HFF-Myc (cell line): ENCODE data around the gene KRT15.
A peak's percentile ranks its signal among the peaks of the same experiment; 100 is the strongest.

Experiments
- DNase-seq: peaks from one replicate; pipeline ENCODE4 v3.0.0-alpha.2; 2011; ENCODE audit warnings: low read depth; ENCODE audit errors: extremely low read depth
- H3K4me3 ChIP-seq: replicated peaks from 2 replicates; pipeline ENCODE4 v1.5.1; 2011; ENCODE audit warnings: low read depth, mild to moderate bottlenecking, control low read depth, low read length
- TF ChIP-seq, protein P1 (sequence below): IDR thresholded peaks from 2 replicates; pipeline ENCODE4 v1.5.1; 2012; ENCODE audit warnings: mild to moderate bottlenecking, low read depth, low read length, control low read depth; ENCODE audit errors: missing control alignments

KRT15 gene

DNA sequence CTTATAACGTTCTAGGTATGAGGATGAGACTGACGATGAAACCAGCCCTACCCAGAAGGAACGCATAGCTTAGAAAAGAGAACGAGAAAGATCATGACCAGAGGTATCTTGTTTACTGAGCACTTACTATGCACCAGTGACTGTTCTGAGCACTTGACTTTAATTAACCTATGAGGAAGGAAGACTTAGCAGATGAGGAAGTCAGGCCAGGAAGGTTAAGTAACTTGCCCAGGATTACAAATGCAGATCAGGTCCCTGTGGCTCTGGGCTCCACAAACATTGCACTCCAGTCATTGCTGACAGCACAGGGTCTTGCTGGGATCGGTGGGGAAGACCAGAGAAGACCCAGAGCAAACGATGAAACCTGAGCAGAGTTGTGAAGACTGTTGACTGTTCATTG is 20.4 kb downstream of the KRT15 start:
- no peak overlapping the region for H3K4me3 ChIP-seq
- TF ChIP-seq, protein P1, sequence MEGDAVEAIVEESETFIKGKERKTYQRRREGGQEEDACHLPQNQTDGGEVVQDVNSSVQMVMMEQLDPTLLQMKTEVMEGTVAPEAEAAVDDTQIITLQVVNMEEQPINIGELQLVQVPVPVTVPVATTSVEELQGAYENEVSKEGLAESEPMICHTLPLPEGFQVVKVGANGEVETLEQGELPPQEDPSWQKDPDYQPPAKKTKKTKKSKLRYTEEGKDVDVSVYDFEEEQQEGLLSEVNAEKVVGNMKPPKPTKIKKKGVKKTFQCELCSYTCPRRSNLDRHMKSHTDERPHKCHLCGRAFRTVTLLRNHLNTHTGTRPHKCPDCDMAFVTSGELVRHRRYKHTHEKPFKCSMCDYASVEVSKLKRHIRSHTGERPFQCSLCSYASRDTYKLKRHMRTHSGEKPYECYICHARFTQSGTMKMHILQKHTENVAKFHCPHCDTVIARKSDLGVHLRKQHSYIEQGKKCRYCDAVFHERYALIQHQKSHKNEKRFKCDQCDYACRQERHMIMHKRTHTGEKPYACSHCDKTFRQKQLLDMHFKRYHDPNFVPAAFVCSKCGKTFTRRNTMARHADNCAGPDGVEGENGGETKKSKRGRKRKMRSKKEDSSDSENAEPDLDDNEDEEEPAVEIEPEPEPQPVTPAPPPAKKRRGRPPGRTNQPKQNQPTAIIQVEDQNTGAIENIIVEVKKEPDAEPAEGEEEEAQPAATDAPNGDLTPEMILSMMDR: no peak
- no peak for DNase-seq

DNA sequence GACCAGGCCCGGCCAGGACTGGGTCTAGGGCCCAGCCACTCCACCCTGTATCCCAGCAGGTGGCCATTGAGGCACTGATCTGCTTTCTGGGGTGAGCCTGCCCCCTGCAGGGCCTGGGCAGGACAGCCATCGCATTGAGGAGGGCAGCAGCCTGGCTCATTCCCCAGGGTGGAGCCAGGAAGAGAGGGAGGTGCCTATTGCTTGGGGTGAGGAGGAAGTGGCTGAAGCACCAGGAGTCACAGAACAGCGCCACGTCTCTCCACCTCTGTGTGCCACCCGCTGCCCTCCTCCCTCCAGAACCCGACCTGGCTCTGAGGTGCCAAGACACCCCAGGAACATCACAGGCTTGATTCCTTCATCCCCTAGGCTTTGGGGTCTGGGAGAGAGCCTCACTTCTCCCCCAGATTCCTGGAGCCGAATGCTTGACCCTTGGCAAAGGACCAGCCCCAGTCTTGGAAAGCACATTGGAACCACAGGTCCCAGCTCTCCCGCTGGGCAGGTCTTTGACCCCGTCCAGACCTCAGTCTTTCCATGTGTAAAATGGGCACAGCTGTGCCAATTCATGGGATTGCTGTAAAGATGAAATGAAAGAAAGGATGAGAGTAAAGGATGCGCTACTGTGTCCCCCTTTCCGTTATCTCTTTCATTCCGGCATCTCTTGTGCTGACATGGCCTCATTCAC is 21.7 kb downstream of the KRT15 start:
- DNase-seq: peak; percentile 56
- TF ChIP-seq, protein P1: peak; percentile 84
- H3K4me3 ChIP-seq: no peak overlapping the region

DNA sequence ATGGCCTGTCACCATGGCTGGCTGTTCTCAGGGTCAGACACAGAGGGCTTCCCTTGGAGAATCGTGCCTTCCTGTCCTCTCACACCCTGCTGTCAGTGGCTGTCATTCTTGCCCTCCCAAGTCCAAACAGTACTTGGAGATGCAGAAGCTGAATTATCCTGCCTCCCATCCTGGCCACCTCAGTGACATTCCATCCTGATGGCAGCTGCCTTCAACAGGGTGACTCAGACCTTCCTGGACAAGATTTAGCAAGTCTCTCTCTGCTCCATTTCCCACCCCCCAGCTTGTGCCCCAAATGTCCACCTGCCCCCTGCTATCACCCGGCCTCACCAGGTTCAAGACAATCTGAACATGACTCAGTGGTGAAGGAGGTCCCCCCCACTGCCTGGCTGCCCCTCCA is 24.2 kb downstream of the KRT15 start:
- TF ChIP-seq, protein P1: no peak
- no peak overlapping the region for H3K4me3 ChIP-seq
- no peak for DNase-seq

DNA sequence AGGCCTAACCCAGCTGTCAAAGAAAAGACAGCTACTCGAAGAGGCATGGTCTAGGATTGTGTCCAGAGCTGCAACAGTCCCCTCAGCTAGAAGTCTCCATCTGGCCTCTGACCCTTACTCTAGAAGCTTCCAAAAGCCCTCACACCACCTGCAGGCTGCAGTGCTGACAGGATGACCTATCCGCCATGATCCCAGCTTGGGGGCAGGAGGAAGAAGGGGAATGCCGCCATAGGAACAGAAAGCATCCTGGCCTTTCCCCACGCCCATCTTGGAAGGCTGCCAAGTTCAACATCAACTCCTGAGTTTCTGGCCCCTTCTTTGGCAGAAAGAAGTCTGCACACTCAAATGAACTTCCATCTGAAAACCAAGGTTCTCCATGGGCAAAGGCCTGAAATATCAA is 25.9 kb downstream of the KRT15 start:
- no peak for DNase-seq
- TF ChIP-seq, protein P1: no peak
- no peak overlapping the region for H3K4me3 ChIP-seq

DNA sequence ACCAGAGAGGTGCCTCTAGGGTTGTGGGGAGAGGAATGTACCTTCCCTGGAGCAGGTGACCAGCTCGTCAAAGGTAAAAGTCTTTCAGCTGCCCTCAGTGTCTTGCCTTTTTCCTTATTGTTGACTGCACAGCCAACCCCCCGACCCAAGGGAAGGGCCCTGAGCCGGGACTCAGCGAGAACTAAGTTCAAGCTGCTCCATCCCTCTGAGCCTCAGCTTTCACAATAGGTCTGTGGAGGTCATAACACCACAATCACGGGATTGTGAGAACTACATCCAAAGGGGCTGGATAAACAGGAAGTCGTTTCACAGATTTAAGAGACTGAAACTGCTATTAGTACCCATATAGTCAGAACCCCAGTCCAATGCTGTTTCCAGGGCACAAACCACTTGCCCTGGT is 26.3 kb downstream of the KRT15 start:
- no peak for DNase-seq
- TF ChIP-seq, protein P1: no peak
- no peak overlapping the region for H3K4me3 ChIP-seq

DNA sequence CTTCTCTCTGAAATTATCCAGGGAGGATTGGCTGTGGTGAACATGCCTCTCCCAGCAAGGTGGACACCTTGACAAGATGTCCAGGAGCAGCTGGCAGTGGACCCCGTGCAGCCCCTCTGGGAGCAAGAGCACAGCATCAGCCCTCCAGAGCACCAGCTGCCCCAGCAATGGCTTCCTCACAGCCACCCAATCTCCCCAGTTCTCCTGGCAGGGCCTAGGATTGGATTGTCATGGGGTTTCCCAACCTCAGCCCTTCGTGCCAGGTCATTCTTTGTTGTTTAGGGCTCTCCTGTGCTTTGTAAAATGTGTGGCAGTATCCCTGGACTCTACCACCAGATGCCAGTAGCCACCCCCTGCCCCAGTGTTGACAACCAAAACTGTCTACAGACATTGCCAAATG is 27.2 kb downstream of the KRT15 start:
- TF ChIP-seq, protein P1: no peak
- DNase-seq: no peak
- no peak overlapping the region for H3K4me3 ChIP-seq
